HepG2 (cell line): ENCODE results near the gene NEAT1. TPM values are rescaled to one million over a fixed set of nuclear protein-coding genes. Genes with fewer than 3 reads are reported as not detected.

Source experiments
- BCL6 ChIP-seq: IDR thresholded peaks from 2 replicates; pipeline ENCODE4 v1.6.1; 2016; ENCODE audit warnings: missing genetic modification reagents, missing compliant biosample characterization
- CEBPB ChIP-seq: IDR thresholded peaks from 2 replicates; pipeline ENCODE4 v1.6.1; 2011; ENCODE audit warnings: low read depth, low read length, improper control_type of control experiment, borderline replicate concordance
- FOSL2 ChIP-seq: sonication (generic); formaldehyde crosslinking; IDR thresholded peaks from 2 replicates; pipeline ENCODE4 v1.4.0; 2020; ENCODE audit warnings: missing genetic modification reagents
- FOXA1 ChIP-seq, 2 experiments: fragments of 450-650 bp in 1 of 2; sonication (generic) in 1 of 2; formaldehyde crosslinking in 1 of 2; IDR thresholded peaks; 2 replicates each; pipeline versions ENCODE4 v1.4.0 to v1.6.1; 2016 to 2020; ENCODE audit warnings: missing genetic modification reagents in 1 of 2
- FOXJ3 ChIP-seq: sonication (generic); formaldehyde crosslinking; IDR thresholded peaks from 2 replicates; pipeline ENCODE4 v1.4.0; 2020; ENCODE audit warnings: missing genetic modification reagents, mild to moderate bottlenecking, borderline replicate concordance
- KLF9 ChIP-seq: IDR thresholded peaks from 2 replicates; pipeline ENCODE4 v1.6.1; 2016; ENCODE audit warnings: low read depth
- MLXIP ChIP-seq: sonication (generic); formaldehyde crosslinking; IDR thresholded peaks from 2 replicates; pipeline ENCODE4 v1.9.0; 2021; ENCODE audit warnings: missing genetic modification reagents, borderline replicate concordance
- PHF21A ChIP-seq: sonication (generic); formaldehyde crosslinking; IDR thresholded peaks from 2 replicates; pipeline ENCODE4 v1.5.0; 2020; ENCODE audit warnings: mild to moderate bottlenecking, missing genetic modification reagents
- PHF8 ChIP-seq: sonication (generic); formaldehyde crosslinking; IDR thresholded peaks from 2 replicates; pipeline ENCODE4 v1.5.0; 2020; ENCODE audit warnings: missing genetic modification reagents
- POLR2AphosphoS2 ChIP-seq: IDR thresholded peaks from 2 replicates; pipeline ENCODE4 v1.6.1; 2011; ENCODE audit warnings: low read depth, low read length, improper control_type of control experiment
- PRPF4 ChIP-seq: fragments of 200-400 bp; formaldehyde crosslinking; IDR thresholded peaks from 2 replicates; pipeline ENCODE4 v1.6.1; 2016; ENCODE audit warnings: low read length, low read depth; ENCODE audit not compliant: poor library complexity, severe bottlenecking
- RFX1 ChIP-seq: fragments of 450-650 bp; IDR thresholded peaks from 2 replicates; pipeline ENCODE4 v1.6.1; 2017
- RXRA ChIP-seq: sonication (generic); formaldehyde crosslinking; IDR thresholded peaks from 2 replicates; pipeline ENCODE4 v1.5.1; 2020; ENCODE audit warnings: missing genetic modification reagents
- SMAD9 ChIP-seq: sonication (generic); formaldehyde crosslinking; IDR thresholded peaks from 2 replicates; pipeline ENCODE4 v1.5.1; 2020; ENCODE audit warnings: mild to moderate bottlenecking, missing genetic modification reagents
- U2AF1 ChIP-seq: fragments of 200-400 bp; formaldehyde crosslinking; optimal IDR thresholded peaks from 2 replicates; pipeline ENCODE3; 2017; ENCODE audit warnings: mild to moderate bottlenecking, low read depth, low read length
- ZNF660 ChIP-seq: sonication (generic); formaldehyde crosslinking; IDR thresholded peaks from 2 replicates; pipeline ENCODE4 v1.5.1; 2020; ENCODE audit warnings: mild to moderate bottlenecking, low read depth, missing genetic modification reagents, borderline replicate concordance
- ZNF747 ChIP-seq: sonication (generic); formaldehyde crosslinking; IDR thresholded peaks from 2 replicates; pipeline ENCODE4 v1.8.1; 2023; ENCODE audit warnings: missing genetic modification reagents, mild to moderate bottlenecking, borderline replicate concordance
- ZSCAN30 ChIP-seq: sonication (generic); formaldehyde crosslinking; IDR thresholded peaks from 2 replicates; pipeline ENCODE4 v1.5.0; 2020; ENCODE audit warnings: mild to moderate bottlenecking, missing genetic modification reagents
- polyA plus RNA-seq, 8 experiments: library from polyadenylated mRNA; depleted of rRNA in 3 of 8; stranded (reverse) in 7 of 8; unstranded in 1 of 8; fragments of >200 nt; fragmentation: Illumina TruSeq in 4 of 8; extraction: Trizol in 4 of 8; gene quantifications; 2 replicates each; pipeline versions ENCODE4 v1.2.1 to v1.2.3, GENCODE V29; 2011 to 2016; ENCODE audit warnings: low read depth in 4 of 8, missing spikeins in 1 of 8, mixed read lengths in 1 of 8; ENCODE audit not compliant: insufficient read depth in 1 of 8
- total RNA-seq, 5 experiments: library from RNA; depleted of rRNA; stranded (reverse); fragments of >200 nt; fragmentation: Illumina TruSeq; extraction: Trizol; gene quantifications; 2 replicates each; pipeline ENCODE4 v1.2.3, GENCODE V29; 2016; ENCODE audit warnings: low read depth in 1 of 5
- TF ChIP-seq, protein P1 (sequence below): IDR thresholded peaks from 2 replicates; pipeline ENCODE4 v1.6.1; 2016
- TF ChIP-seq, protein P2 (sequence below): sonication (generic); formaldehyde crosslinking; IDR thresholded peaks from 2 replicates; pipeline ENCODE4 v1.4.0; 2020; ENCODE audit warnings: missing genetic modification reagents, mild to moderate bottlenecking, borderline replicate concordance
- TF ChIP-seq, protein P3 (sequence below): sonication (generic); formaldehyde crosslinking; IDR thresholded peaks from 2 replicates; pipeline ENCODE4 v1.4.0; 2020; ENCODE audit warnings: missing genetic modification reagents

The NEAT1 gene
- total and polyA plus RNA-seq, 2 of the 13 experiments (the other 11 are each of a cell fraction or from before 2014, with no cell fraction given), result 20.5 to 41.2 TPM

DNA sequence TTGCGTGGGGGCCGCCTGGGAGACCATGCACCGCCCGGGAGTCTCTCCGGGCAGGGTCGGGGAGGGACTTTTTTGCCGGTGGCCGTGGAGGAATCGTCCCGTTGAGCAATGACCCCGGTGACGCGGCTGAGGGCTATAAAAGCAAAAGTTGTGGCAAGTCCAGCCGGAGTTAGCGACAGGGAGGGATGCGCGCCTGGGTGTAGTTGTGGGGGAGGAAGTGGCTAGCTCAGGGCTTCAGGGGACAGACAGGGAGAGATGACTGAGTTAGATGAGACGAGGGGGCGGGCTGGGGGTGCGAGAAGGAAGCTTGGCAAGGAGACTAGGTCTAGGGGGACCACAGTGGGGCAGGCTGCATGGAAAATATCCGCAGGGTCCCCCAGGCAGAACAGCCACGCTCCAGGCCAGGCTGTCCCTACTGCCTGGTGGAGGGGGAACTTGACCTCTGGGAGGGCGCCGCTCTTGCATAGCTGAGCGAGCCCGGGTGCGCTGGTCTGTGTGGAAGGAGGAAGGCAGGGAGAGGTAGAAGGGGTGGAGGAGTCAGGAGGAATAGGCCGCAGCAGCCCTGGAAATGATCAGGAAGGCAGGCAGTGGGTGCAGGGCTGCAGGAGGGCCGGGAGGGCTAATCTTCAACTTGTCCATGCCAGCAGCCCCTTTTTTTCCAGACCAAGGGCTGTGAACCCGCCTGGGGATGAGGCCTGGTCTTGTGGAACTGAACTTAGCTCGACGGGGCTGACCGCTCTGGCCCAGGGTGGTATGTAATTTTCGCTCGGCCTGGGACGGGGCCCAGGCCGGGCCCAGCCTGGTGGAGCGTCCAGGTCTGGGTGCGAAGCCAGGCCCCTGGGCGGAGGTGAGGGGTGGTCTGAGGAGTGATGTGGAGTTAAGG, at the start of gene NEAT1 (continued):
- TF ChIP-seq, protein P1, sequence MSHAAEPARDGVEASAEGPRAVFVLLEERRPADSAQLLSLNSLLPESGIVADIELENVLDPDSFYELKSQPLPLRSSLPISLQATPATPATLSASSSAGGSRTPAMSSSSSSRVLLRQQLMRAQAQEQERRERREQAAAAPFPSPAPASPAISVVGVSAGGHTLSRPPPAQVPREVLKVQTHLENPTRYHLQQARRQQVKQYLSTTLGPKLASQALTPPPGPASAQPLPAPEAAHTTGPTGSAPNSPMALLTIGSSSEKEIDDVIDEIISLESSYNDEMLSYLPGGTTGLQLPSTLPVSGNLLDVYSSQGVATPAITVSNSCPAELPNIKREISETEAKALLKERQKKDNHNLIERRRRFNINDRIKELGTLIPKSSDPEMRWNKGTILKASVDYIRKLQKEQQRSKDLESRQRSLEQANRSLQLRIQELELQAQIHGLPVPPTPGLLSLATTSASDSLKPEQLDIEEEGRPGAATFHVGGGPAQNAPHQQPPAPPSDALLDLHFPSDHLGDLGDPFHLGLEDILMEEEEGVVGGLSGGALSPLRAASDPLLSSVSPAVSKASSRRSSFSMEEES (CRISPR knock-in tag), result no peak; the same call in none of the 2 replicates
- TF ChIP-seq, protein P2, sequence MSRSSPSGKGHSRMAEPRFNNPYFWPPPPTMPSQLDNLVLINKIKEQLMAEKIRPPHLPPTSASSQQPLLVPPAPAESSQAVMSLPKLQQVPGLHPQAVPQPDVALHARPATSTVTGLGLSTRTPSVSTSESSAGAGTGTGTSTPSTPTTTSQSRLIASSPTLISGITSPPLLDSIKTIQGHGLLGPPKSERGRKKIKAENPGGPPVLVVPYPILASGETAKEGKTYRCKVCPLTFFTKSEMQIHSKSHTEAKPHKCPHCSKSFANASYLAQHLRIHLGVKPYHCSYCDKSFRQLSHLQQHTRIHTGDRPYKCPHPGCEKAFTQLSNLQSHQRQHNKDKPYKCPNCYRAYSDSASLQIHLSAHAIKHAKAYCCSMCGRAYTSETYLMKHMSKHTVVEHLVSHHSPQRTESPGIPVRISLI, result no peak
- TF ChIP-seq MLXIP (peak; percentile 77; the same call in 1 of the 2 replicates), BCL6 (CRISPR knock-in tag) (peak; percentile 52), SMAD9 (peak; percentile 82; the same call in 1 of the 2 replicates), FOXA1 (IDR thresholded peaks at IDR 0.05) (no peak), FOXA1 (CRISPR knock-in tag; IDR thresholded peaks at IDR 0.05) (0 out of 2 replicates have a peak, but pooled peaks have one; percentile 33), RFX1 (no peak; the same call in 1 of the 2 replicates), POLR2AphosphoS2 (peak; percentile 100), CEBPB (peak; percentile 91), ZSCAN30 (CRISPR knock-in tag) (peak; percentile 78; the same call in 1 of the 2 replicates), FOSL2 (CRISPR knock-in tag) (peak; percentile 72), KLF9 (CRISPR knock-in tag) (no peak), ZNF660 (CRISPR knock-in tag) (no peak), PRPF4 (peak; percentile 80), ZNF747 (CRISPR knock-in tag) (no peak; the same call in 1 of the 2 replicates), PHF21A (CRISPR knock-in tag) (peak; percentile 88; the same call in 1 of the 2 replicates), FOXJ3 (CRISPR knock-in tag) (peak; percentile 69), RXRA (peak; percentile 96), PHF8 (CRISPR knock-in tag) (peak; percentile 66), U2AF1 (peak; percentile 85)
- TF ChIP-seq, protein P3, sequence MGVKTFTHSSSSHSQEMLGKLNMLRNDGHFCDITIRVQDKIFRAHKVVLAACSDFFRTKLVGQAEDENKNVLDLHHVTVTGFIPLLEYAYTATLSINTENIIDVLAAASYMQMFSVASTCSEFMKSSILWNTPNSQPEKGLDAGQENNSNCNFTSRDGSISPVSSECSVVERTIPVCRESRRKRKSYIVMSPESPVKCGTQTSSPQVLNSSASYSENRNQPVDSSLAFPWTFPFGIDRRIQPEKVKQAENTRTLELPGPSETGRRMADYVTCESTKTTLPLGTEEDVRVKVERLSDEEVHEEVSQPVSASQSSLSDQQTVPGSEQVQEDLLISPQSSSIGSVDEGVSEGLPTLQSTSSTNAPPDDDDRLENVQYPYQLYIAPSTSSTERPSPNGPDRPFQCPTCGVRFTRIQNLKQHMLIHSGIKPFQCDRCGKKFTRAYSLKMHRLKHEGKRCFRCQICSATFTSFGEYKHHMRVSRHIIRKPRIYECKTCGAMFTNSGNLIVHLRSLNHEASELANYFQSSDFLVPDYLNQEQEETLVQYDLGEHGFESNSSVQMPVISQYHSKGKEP (CRISPR knock-in tag), result peak; percentile 92; the same call in 1 of the 2 replicates
